A549 (cell line): ENCODE measurements around the gene BMP10.

Source experiments
- CTCF ChIP-seq: fragments of >200 bp; sonication (Bioruptor Twin); formaldehyde crosslinking; IDR thresholded peaks from 3 replicates; pipeline ENCODE4 v1.5.1; 2016
- MAX ChIP-seq: IDR thresholded peaks from 2 replicates; pipeline ENCODE4 v1.6.1; 2012
- PBX3 ChIP-seq: IDR thresholded peaks from 2 replicates; pipeline ENCODE4 v1.6.1; 2012
- POLR2A ChIP-seq: IDR thresholded peaks from 2 replicates; pipeline ENCODE4 v1.6.1; 2012; ENCODE audit warnings: mild to moderate bottlenecking, low read length
- TFCP2L1 ChIP-seq: fragments of 250-450 bp; sonication (Bioruptor Pico); IDR thresholded peaks from 2 replicates; pipeline ENCODE4 v1.5.0; 2021; ENCODE audit warnings: mild to moderate bottlenecking
- USF2 ChIP-seq: fragments of 450-650 bp; IDR thresholded peaks from 2 replicates; pipeline ENCODE4 v1.6.1; 2014; ENCODE audit warnings: antibody characterized with exemption
- ZFP36 ChIP-seq: fragments of 450-650 bp; IDR thresholded peaks from 2 replicates; pipeline ENCODE4 v1.6.1; 2014; ENCODE audit warnings: borderline replicate concordance; ENCODE audit not compliant: partially characterized antibody

- TF ChIP-seq PBX3 (no peak), ZFP36 (no peak), CTCF (no peak), POLR2A (no peak), TFCP2L1 (CRISPR knock-in tag) (no peak), MAX (no peak), USF2 (no peak)
These were observed 45.0 kb upstream of the BMP10 start for GRCh38 chr2:68916226-68916625.
